H1 (cell line): ENCODE measurements around the gene LAX1. TPM values are rescaled to one million over a fixed set of nuclear protein-coding genes. Genes with fewer than 3 reads are reported as not detected.

Experiments used
- CHD7 ChIP-seq: fragments of 300-600 bp; sonication (generic); IDR thresholded peaks from 2 replicates; pipeline ENCODE4 v1.7.1; 2012; ENCODE audit warnings: low read length, moderate library complexity, mild to moderate bottlenecking, inconsistent platforms; ENCODE audit not compliant: insufficient replicate concordance
- E2F6 ChIP-seq: IDR thresholded peaks from 2 replicates; pipeline ENCODE4 v1.6.1; 2012; ENCODE audit warnings: inconsistent platforms
- JUND ChIP-seq: IDR thresholded peaks from 2 replicates; pipeline ENCODE4 v1.6.1; 2011; ENCODE audit warnings: mild to moderate bottlenecking, improper control_type of control experiment, low read length
- RXRA ChIP-seq: IDR thresholded peaks from 2 replicates; pipeline ENCODE4 v1.6.1; 2011; ENCODE audit warnings: low read depth, mild to moderate bottlenecking, low read length, moderate library complexity; ENCODE audit not compliant: insufficient read depth
- SIRT6 ChIP-seq: IDR thresholded peaks from one replicate; pipeline ENCODE4 v1.7.1; 2012; ENCODE audit warnings: low read length, inconsistent platforms
- SUZ12 ChIP-seq: fragments of 200-600 bp; sonication (generic); IDR thresholded peaks from 2 replicates; pipeline ENCODE4 v1.6.1; 2012; ENCODE audit warnings: mild to moderate bottlenecking, inconsistent platforms, low read length, moderate library complexity, mixed read lengths
- TAF7 ChIP-seq: optimal IDR thresholded peaks from 2 replicates; pipeline ENCODE3; 2011; ENCODE audit warnings: low read depth, mild to moderate bottlenecking, inconsistent platforms, low read length, moderate library complexity, borderline replicate concordance
- polyA plus RNA-seq, 7 experiments: library from polyadenylated mRNA; depleted of rRNA in 3 of 7; stranded (reverse) in 5 of 7; unstranded in 2 of 7; fragments of >200 nt in 5 of 7; fragments of 200-250 nt in 2 of 7; gene quantifications; 1 replicate in 5 of 7; 2 replicates in 1 of 7; 4 replicates in 1 of 7; pipeline versions ENCODE4 v1.2.1 to v1.2.3, GENCODE V29; 2011 to 2013; ENCODE audit warnings: missing spikeins in 2 of 7, mixed read lengths in 2 of 7
- total RNA-seq: library from RNA; stranded (reverse); fragmentation: NEBNext Ultra II Directional; extraction: Animal tissue kit (Norgen Biotek cat#: 25700); gene quantifications from 2 replicates; pipeline ENCODE4 v1.2.1, GENCODE V29; 2021

LAX1 gene
- total and polyA plus RNA-seq, 2 of the 8 experiments (the other 6 are each of a cell fraction or from before 2014, with no cell fraction given), result 0.11 TPM; not detected in 1

- no peak for TF ChIP-seq CHD7
- no peak for TF ChIP-seq SUZ12
- TF ChIP-seq SIRT6, result no peak
- TF ChIP-seq RXRA, result no peak
- TF ChIP-seq TAF7, result no peak
- no peak for TF ChIP-seq JUND
- no peak for TF ChIP-seq E2F6
Measured at GRCh38 chr1:203746281-203746680, 18.7 kb upstream of the LAX1 start (continued).
